HG02678 (cell line): ENCODE measurements around the gene CCDC74B.
"Not testable (repeated sequence)": the region's sequence is repeated elsewhere in the genome, so short reads cannot be mapped to it uniquely, and the experiment has no call there.

ENCODE experiments used
- ATAC-seq: cut with Tn5 transposase; IDR thresholded peaks from one replicate; pipeline ENCODE4 v1.9.1; 2021; ENCODE audit warnings: mild to moderate bottlenecking, moderate library complexity; ENCODE audit not compliant: unreplicated experiment

The CCDC74B gene

GRCh38 chr2:130120924-130121323 lies 24.0 kb downstream of the CCDC74B start:
- not testable (repeated sequence) for ATAC-seq

- ATAC-seq, result not testable (repeated sequence)
Measured at GRCh38 chr2:130102597-130103363, 42.1 kb downstream of the CCDC74B start.
